ENCODE measurements around the gene HPRT1. TPM values are rescaled to one million over a fixed set of nuclear protein-coding genes. Genes with fewer than 3 reads are reported as not detected.

The HPRT1 gene
- total RNA-seq = 27.0 and 44.8 TPM in 2 replicates

GRCh38 chrX:134460005-134460861 is at the start of gene HPRT1:
Gene HPRT1 (plus strand): TSS chrX:134460165. CDS start chrX:134460312, 147 bp downstream.

Other genes with a start within 250 kb of the HPRT1 start
- not detected in 2 replicates for gene CCDC160, start 223.0 kb upstream of the HPRT1 start, total RNA-seq
- gene PHF6, start 86.9 kb upstream of the HPRT1 start, total RNA-seq = 45.5 and 55.2 TPM in 2 replicates
- 0.32 and 0.46 TPM in 2 replicates for gene PLAC1, start 198.3 kb downstream of the HPRT1 start, total RNA-seq

All from epithelial cell of umbilical artery (primary cell).